Esophagus muscularis mucosa (tissue), 3 donors: ENCODE data around the gene PXYLP1.

ENCODE experiments used
- CTCF ChIP-seq, 3 experiments: fragments of 200-600 bp in 2 of 3; fragments of 450-650 bp in 1 of 3; sonication (generic) in 2 of 3; IDR thresholded peaks; one replicate each; pipeline ENCODE4 v1.5.1; 2017 to 2019; ENCODE audit warnings: antibody characterized with exemption in 3 of 3, mild to moderate bottlenecking in 2 of 3, moderate library complexity in 1 of 3
- POLR2A ChIP-seq: fragments of 450-650 bp; IDR thresholded peaks from one replicate; pipeline ENCODE4 v1.6.1; 2017; ENCODE audit warnings: antibody characterized with exemption, moderate library complexity, mild to moderate bottlenecking, low read depth
- POLR2AphosphoS5 ChIP-seq, 2 donors: sonication (generic); formaldehyde crosslinking; IDR thresholded peaks; one replicate each; pipeline ENCODE4 v1.6.1; 2017; ENCODE audit warnings: antibody characterized with exemption in 2 of 2

GRCh38 chr3:141191097-141191749 lies 40.4 kb upstream of the PXYLP1 start:
- TF ChIP-seq CTCF (IDR thresholded peaks at IDR 0.05) (no peak), POLR2A (no peak), POLR2AphosphoS5 (IDR thresholded peaks at IDR 0.05) (no peak)
